Neural cell (in vitro differentiated cells): ENCODE data around the gene VCP.

ENCODE experiments used
- EZH2 ChIP-seq: fragments of 200-600, 300-800 bp; shearing (Covaris generic), sonication (generic); IDR thresholded peaks from 2 replicates; pipeline ENCODE4 v1.6.1; 2014; ENCODE audit warnings: antibody characterized with exemption, low read length, borderline replicate concordance, mild to moderate bottlenecking; ENCODE audit not compliant: insufficient read depth, poor library complexity, severe bottlenecking
- TF ChIP-seq, protein P1 (sequence below): fragments of 450-650 bp; IDR thresholded peaks from 2 replicates; pipeline ENCODE4 v1.5.1; 2014; ENCODE audit warnings: antibody characterized with exemption, mild to moderate bottlenecking, moderate library complexity; ENCODE audit not compliant: poor library complexity, severe bottlenecking

DNA sequence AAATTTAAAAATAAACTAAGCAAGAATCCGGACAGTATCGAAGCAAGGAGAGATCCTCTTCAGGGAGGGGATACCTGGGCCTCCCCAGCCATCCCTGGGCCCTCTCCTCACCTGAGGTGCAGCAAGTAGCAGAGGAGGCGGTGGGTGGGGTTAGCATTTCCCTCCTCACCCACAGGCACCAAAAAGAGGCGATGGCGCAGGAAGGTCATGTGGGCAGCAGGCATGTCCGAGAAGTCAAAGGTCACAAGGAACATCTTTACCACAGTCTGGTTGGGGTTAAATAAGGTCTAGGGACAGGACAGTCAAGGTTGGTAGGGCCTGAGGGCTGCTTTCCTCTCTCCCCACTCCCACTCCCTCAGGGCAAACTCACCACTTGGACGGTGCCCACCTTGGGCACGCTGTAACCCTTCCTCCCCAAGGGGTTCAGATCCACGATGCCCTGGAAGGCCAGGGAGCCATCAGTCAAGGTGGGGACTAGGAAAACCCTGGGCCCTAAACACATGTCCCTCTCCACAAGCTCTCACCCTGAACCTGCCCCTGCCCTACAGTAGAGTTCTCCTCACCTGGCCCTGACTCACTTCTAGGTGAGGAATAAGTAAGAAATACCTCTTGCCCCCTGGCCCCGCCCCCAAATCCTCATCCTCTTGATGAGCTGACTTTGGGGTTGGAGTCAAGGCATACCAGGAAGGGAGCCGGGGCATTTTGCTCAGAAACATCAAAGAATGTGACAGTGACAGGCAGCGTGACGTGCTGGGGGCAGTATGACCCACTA is 33.3 kb upstream of the VCP start:
- TF ChIP-seq, protein P1, sequence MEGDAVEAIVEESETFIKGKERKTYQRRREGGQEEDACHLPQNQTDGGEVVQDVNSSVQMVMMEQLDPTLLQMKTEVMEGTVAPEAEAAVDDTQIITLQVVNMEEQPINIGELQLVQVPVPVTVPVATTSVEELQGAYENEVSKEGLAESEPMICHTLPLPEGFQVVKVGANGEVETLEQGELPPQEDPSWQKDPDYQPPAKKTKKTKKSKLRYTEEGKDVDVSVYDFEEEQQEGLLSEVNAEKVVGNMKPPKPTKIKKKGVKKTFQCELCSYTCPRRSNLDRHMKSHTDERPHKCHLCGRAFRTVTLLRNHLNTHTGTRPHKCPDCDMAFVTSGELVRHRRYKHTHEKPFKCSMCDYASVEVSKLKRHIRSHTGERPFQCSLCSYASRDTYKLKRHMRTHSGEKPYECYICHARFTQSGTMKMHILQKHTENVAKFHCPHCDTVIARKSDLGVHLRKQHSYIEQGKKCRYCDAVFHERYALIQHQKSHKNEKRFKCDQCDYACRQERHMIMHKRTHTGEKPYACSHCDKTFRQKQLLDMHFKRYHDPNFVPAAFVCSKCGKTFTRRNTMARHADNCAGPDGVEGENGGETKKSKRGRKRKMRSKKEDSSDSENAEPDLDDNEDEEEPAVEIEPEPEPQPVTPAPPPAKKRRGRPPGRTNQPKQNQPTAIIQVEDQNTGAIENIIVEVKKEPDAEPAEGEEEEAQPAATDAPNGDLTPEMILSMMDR: no peak
- TF ChIP-seq EZH2: no peak
